ENCODE measurements around the gene TMEM91.

The TMEM91 gene

DNA sequence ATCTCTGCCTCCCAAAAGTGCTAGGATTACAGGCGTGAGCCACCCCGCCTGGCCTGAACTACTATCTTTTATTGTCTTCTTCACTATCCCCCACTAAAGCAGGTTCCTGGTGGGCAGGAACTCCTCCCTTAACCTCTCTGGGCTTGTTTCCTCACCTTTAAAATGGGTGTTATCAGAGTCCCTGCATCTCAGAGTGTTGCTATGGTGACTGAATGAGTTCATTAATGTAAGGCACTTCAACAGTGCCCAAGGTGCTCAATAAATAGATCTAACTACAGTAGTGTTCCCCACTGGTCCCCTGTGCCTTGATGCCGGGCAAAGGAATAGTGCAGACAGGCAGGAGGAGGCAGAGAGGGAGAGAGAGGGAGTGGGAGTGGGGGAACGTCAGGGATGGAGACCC, 45.9 kb upstream of the TMEM91 start:
- no peak for TF ChIP-seq POLR2AphosphoS5 (IDR thresholded peaks at IDR 0.05; ENCODE audit: low read depth, low read length)
- TF ChIP-seq FOXP2 (optimal IDR thresholded peaks at IDR 0.05; ENCODE audit: borderline replicate concordance, extremely low read depth, extremely low read length, insufficient read depth) = no peak
- TF ChIP-seq TAF1 (IDR thresholded peaks at IDR 0.05; ENCODE audit: borderline replicate concordance, insufficient read depth, low read length) = no peak
- TF ChIP-seq, protein P1, sequence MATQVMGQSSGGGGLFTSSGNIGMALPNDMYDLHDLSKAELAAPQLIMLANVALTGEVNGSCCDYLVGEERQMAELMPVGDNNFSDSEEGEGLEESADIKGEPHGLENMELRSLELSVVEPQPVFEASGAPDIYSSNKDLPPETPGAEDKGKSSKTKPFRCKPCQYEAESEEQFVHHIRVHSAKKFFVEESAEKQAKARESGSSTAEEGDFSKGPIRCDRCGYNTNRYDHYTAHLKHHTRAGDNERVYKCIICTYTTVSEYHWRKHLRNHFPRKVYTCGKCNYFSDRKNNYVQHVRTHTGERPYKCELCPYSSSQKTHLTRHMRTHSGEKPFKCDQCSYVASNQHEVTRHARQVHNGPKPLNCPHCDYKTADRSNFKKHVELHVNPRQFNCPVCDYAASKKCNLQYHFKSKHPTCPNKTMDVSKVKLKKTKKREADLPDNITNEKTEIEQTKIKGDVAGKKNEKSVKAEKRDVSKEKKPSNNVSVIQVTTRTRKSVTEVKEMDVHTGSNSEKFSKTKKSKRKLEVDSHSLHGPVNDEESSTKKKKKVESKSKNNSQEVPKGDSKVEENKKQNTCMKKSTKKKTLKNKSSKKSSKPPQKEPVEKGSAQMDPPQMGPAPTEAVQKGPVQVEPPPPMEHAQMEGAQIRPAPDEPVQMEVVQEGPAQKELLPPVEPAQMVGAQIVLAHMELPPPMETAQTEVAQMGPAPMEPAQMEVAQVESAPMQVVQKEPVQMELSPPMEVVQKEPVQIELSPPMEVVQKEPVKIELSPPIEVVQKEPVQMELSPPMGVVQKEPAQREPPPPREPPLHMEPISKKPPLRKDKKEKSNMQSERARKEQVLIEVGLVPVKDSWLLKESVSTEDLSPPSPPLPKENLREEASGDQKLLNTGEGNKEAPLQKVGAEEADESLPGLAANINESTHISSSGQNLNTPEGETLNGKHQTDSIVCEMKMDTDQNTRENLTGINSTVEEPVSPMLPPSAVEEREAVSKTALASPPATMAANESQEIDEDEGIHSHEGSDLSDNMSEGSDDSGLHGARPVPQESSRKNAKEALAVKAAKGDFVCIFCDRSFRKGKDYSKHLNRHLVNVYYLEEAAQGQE (IDR thresholded peaks at IDR 0.05; ENCODE audit: insufficient read depth in 1 of 2, low read depth in 2 of 2, low read length in 2 of 2) = no peak
- no peak for TF ChIP-seq SIN3A (IDR thresholded peaks at IDR 0.05; ENCODE audit: borderline replicate concordance, insufficient read depth, low read length)

DNA sequence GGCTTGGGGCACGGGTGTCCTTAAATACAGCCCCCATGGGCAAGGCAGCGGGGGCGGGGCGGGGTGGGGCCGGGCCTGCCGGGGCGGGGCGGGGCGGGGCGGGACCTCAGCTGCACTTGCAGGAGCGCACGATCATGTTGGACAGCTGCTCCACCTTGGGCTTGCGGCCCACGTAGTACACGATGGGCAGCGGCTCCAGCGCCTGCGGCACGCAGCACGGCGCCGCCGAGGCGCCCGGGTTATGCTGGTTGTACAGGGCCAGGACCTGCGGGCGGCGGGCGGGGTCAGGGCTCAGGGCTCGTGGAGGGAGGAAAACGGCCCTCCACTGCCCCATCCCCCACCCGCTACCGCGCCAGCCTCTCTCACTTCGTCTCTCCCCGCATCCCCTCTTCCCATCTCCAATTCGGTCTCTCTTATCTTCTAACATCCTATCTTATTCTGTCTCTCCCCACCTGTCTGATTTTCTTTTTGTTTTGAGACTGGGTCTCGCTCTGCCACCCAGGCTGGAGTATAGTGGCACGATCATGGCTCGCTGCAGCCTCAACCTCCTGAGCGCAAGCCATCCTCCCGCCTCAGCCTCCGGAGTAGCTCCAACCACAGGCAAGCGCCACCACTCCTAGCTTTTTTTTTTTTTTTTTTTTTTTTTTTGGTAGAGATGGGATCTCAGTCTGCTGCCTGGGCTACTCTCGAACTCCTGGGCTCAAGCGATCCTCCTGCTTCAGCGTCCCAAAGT, 45.2 kb upstream of the TMEM91 start:
- TF ChIP-seq, protein P1 (IDR thresholded peaks at IDR 0.05; ENCODE audit: insufficient read depth in 1 of 2, low read depth in 2 of 2, low read length in 2 of 2) = no peak
- TF ChIP-seq POLR2AphosphoS5 (IDR thresholded peaks at IDR 0.05; ENCODE audit: low read depth, low read length) = no peak
- no peak for TF ChIP-seq SIN3A (IDR thresholded peaks at IDR 0.05; ENCODE audit: borderline replicate concordance, insufficient read depth, low read length)
- TF ChIP-seq FOXP2 (optimal IDR thresholded peaks at IDR 0.05; ENCODE audit: borderline replicate concordance, extremely low read depth, extremely low read length, insufficient read depth) = no peak
- TF ChIP-seq TAF1 (IDR thresholded peaks at IDR 0.05; ENCODE audit: borderline replicate concordance, insufficient read depth, low read length) = no peak

DNA sequence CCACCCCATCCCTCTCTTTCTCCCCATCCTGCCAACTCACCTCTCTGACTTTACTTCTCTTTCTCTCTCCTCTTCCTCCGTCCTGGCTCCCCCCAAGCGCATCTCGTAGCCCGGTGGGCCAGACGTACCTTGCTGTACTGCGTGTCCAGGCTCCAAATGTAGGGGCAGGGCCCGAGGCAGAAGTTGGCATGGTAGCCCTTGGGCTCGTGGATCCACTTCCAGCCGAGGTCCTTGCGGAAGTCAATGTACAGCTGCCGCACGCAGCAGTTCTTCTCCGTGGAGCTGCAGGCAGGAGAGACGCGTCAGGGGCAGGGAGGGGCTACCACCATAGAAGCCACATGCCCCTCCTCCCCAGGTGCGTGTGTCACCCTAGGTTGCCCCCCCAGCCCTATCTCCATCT, 44.3 kb upstream of the TMEM91 start:
- TF ChIP-seq POLR2AphosphoS5 (IDR thresholded peaks at IDR 0.05; ENCODE audit: low read depth, low read length) (no peak), FOXP2 (optimal IDR thresholded peaks at IDR 0.05; ENCODE audit: borderline replicate concordance, extremely low read depth, extremely low read length, insufficient read depth) (no peak), SIN3A (IDR thresholded peaks at IDR 0.05; ENCODE audit: borderline replicate concordance, insufficient read depth, low read length) (no peak), TAF1 (IDR thresholded peaks at IDR 0.05; ENCODE audit: borderline replicate concordance, insufficient read depth, low read length) (no peak)
- TF ChIP-seq, protein P1 (IDR thresholded peaks at IDR 0.05; ENCODE audit: insufficient read depth in 1 of 2, low read depth in 2 of 2, low read length in 2 of 2) = no peak

- no peak for TF ChIP-seq FOXP2 (optimal IDR thresholded peaks at IDR 0.05; ENCODE audit: borderline replicate concordance, extremely low read depth, extremely low read length, insufficient read depth)
- TF ChIP-seq POLR2AphosphoS5 (IDR thresholded peaks at IDR 0.05; ENCODE audit: low read depth, low read length) = no peak
- TF ChIP-seq SIN3A (IDR thresholded peaks at IDR 0.05; ENCODE audit: borderline replicate concordance, insufficient read depth, low read length) = no peak
- TF ChIP-seq, protein P1 (IDR thresholded peaks at IDR 0.05; ENCODE audit: insufficient read depth in 1 of 2, low read depth in 2 of 2, low read length in 2 of 2) = no peak
- TF ChIP-seq TAF1 (IDR thresholded peaks at IDR 0.05; ENCODE audit: borderline replicate concordance, insufficient read depth, low read length) = no peak
Observed at GRCh38 chr19:41332468-41332867, 43.9 kb upstream of the TMEM91 start.

All from PFSK-1 (cell line).